GM13977 (cell line): ENCODE measurements around the gene APH1B.

Experiments
- DNase-seq: peaks from one replicate; pipeline ENCODE4 v3.0.0; 2012; ENCODE audit warnings: low spot score
- in situ Hi-C: fragments of 300-500 bp; cut with MboI; formaldehyde crosslinking; loops from one replicate; pipeline ENCODE4 v1.12.0; 2022; ENCODE audit warnings: low sequenced_read_pairs, low pct_unique_long_range_greater_than_20kb, mixed read lengths, inconsistent platforms; ENCODE audit not compliant: unreplicated experiment
- TF ChIP-seq, protein P1 (sequence below): IDR thresholded peaks from 2 replicates; pipeline ENCODE4 v1.5.1; 2012; ENCODE audit warnings: mild to moderate bottlenecking, control low read depth; ENCODE audit not compliant: insufficient read depth; ENCODE audit errors: extremely low read depth, missing control alignments

Gene APH1B

DNA sequence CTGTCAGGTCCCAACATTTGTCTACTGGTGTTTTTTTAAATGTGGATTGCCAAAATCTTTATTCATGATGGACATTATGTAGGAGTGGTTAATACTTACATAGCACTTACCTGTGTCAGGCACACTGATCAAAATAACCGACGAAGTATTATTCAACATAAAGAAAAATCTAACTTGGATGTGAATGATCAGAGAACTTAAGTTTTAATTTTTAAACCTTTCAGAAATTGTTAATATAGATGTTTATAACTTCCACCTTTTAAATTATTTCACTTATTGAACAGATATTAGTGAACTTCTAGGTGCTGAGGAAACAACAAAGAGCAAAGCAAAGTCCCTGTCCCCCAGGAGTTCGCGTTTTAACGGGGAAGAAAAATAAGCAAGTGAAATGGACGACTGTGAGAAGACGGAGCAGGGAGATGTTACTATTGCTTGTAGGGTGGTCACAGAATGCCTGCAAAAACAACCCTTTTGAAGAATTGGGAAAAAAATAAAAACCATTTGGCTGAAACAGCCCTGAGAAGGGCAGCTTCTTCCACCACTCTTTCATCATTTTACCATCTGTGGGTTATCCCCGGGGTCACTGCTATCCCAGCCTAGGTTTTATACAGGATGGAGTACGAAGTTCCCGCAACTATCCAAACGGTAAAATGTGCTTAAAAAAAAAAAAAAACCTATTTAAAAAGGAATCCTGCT, 915 bp upstream of the APH1B start:
- no peak for DNase-seq
- TF ChIP-seq, protein P1, sequence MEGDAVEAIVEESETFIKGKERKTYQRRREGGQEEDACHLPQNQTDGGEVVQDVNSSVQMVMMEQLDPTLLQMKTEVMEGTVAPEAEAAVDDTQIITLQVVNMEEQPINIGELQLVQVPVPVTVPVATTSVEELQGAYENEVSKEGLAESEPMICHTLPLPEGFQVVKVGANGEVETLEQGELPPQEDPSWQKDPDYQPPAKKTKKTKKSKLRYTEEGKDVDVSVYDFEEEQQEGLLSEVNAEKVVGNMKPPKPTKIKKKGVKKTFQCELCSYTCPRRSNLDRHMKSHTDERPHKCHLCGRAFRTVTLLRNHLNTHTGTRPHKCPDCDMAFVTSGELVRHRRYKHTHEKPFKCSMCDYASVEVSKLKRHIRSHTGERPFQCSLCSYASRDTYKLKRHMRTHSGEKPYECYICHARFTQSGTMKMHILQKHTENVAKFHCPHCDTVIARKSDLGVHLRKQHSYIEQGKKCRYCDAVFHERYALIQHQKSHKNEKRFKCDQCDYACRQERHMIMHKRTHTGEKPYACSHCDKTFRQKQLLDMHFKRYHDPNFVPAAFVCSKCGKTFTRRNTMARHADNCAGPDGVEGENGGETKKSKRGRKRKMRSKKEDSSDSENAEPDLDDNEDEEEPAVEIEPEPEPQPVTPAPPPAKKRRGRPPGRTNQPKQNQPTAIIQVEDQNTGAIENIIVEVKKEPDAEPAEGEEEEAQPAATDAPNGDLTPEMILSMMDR: no peak
- in situ Hi-C loops: no loop called here

GRCh38 chr15:63277893-63278456, 570 bp downstream of the APH1B start:
- TF ChIP-seq, protein P1: no peak
- no peak for DNase-seq
- in situ Hi-C loops: no loop called here

- TF ChIP-seq, protein P1: no peak
- in situ Hi-C loops: no loop called here
- DNase-seq: no peak
Measured at GRCh38 chr15:63283126-63283525, 5.7 kb downstream of the APH1B start.

- in situ Hi-C loops: no loop called here
- TF ChIP-seq, protein P1: no peak
- no peak for DNase-seq
Measured at GRCh38 chr15:63284335-63284734, 6.9 kb downstream of the APH1B start.

DNA sequence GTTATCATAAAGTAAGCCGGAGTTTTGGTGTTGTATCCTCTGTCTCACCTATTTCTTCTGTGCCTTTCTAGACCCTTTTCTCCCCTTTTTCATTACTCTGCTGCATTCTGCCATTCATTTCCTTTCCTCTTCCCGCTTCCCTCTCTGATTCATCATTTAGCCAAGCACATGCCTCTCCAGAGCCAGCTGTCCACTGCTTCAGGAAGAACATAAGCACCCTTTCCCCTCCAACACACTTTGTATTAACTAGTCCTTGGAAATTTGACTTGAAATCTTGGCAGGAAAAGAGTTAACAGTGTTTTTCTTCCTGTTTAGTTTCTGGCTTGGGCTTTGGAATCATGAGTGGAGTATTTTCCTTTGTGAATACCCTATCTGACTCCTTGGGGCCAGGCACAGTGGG, 9.7 kb downstream of the APH1B start:
- TF ChIP-seq, protein P1: no peak
- in situ Hi-C loops: no loop called here
- DNase-seq: no peak

DNA sequence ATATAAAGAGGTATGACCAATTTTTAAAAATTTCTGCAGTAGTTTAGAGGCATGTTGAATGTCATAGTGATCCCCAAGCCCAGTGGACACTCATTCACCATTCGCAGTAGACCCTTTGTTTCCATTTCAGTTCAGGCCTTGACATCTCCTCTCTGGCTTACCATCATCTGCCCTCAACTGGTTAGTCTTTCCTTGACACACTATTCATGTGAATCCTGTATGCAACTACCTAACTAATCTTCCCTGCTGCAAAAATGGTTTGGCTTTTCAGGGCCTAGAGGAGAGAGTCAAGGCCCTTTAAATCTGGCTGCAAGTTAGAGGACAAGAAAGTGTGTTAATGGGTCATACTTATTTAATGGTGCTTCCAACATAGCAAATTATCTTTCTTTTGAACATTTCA, 10.9 kb downstream of the APH1B start:
- TF ChIP-seq, protein P1: no peak
- in situ Hi-C loops: no loop called here
- no peak for DNase-seq
